GM18907 (cell line): Measurements from ENCODE around the gene TMEM117.
A peak's percentile ranks its signal among the peaks of the same experiment; 100 is the strongest.

ENCODE experiments used
- ATAC-seq: cut with Tn5 transposase; IDR thresholded peaks from one replicate; pipeline ENCODE4 v1.9.1; 2021; ENCODE audit warnings: mild to moderate bottlenecking, moderate library complexity; ENCODE audit not compliant: unreplicated experiment

Gene TMEM117

GRCh38 chr12:44285321-44285960 lies 449.6 kb downstream of the TMEM117 start:
- no peak for ATAC-seq

- peak; percentile 75 for ATAC-seq
Observed at GRCh38 chr12:44286336-44286735, 450.5 kb downstream of the TMEM117 start.

- no peak for ATAC-seq
Observed at GRCh38 chr12:44286821-44287505, 451.1 kb downstream of the TMEM117 start.

- no peak for ATAC-seq
Observed at GRCh38 chr12:44287545-44287944, 451.7 kb downstream of the TMEM117 start.

GRCh38 chr12:44294649-44295048 lies 458.8 kb downstream of the TMEM117 start:
- ATAC-seq = peak; percentile 97

GRCh38 chr12:44295958-44296623 lies 460.2 kb downstream of the TMEM117 start:
- ATAC-seq = no peak

GRCh38 chr12:44296624-44297197 lies 460.8 kb downstream of the TMEM117 start:
- no peak for ATAC-seq

- ATAC-seq = no peak
Observed at GRCh38 chr12:44299524-44299923, 463.6 kb downstream of the TMEM117 start.

GRCh38 chr12:44307506-44308168 lies 471.8 kb downstream of the TMEM117 start:
- peak; percentile 60 for ATAC-seq

- ATAC-seq = no peak
Observed at GRCh38 chr12:44313188-44313587, 477.3 kb downstream of the TMEM117 start.

GRCh38 chr12:44314007-44314500 lies 478.2 kb downstream of the TMEM117 start:
- ATAC-seq = no peak

- ATAC-seq = peak; percentile 92
Observed at GRCh38 chr12:44317651-44318126, 481.8 kb downstream of the TMEM117 start.

- no peak for ATAC-seq
Observed at GRCh38 chr12:44331269-44331668, 495.4 kb downstream of the TMEM117 start.

- ATAC-seq = no peak
Observed at GRCh38 chr12:44334347-44334746, 498.5 kb downstream of the TMEM117 start.

- no peak for ATAC-seq
Observed at GRCh38 chr12:44335030-44335429, 499.1 kb downstream of the TMEM117 start.

- no peak for ATAC-seq
Observed at GRCh38 chr12:44336577-44336976, 500.7 kb downstream of the TMEM117 start.

- ATAC-seq = no peak
Observed at GRCh38 chr12:44342371-44342770, 506.5 kb downstream of the TMEM117 start.

GRCh38 chr12:44347145-44347544 lies 511.3 kb downstream of the TMEM117 start:
- no peak for ATAC-seq

- no peak for ATAC-seq
Observed at GRCh38 chr12:44357494-44357893, 521.6 kb downstream of the TMEM117 start.

GRCh38 chr12:44358636-44359035 lies 522.8 kb downstream of the TMEM117 start:
- no peak for ATAC-seq

- no peak for ATAC-seq
Observed at GRCh38 chr12:44362947-44363346, 527.1 kb downstream of the TMEM117 start.
